Measurements from ENCODE around the gene GRK1.

The GRK1 gene

GRCh38 chr13:113649212-113649611 is 17.8 kb upstream of the GRK1 start:
- no peak for DNase-seq (ENCODE audit: low read depth)
- no peak for TF ChIP-seq CTCF (IDR thresholded peaks at IDR 0.05; ENCODE audit: control insufficient read depth, insufficient read depth, low read depth, low read length, missing control alignments)
- H3K4me3 ChIP-seq (ENCODE audit: control insufficient read depth, low read depth, low read length): no peak overlapping the region

GRCh38 chr13:113650275-113650674 is 16.7 kb upstream of the GRK1 start:
- no peak for TF ChIP-seq CTCF (IDR thresholded peaks at IDR 0.05; ENCODE audit: control insufficient read depth, insufficient read depth, low read depth, low read length, missing control alignments)
- no peak for DNase-seq (ENCODE audit: low read depth)
- no peak overlapping the region for H3K4me3 ChIP-seq (ENCODE audit: control insufficient read depth, low read depth, low read length)

GRCh38 chr13:113650731-113651148 is 16.3 kb upstream of the GRK1 start:
- TF ChIP-seq CTCF (IDR thresholded peaks at IDR 0.05; ENCODE audit: control insufficient read depth, insufficient read depth, low read depth, low read length, missing control alignments): no peak
- DNase-seq (ENCODE audit: low read depth): no peak
- H3K4me3 ChIP-seq (ENCODE audit: control insufficient read depth, low read depth, low read length): no peak overlapping the region

GRCh38 chr13:113651511-113652403 is 15.3 kb upstream of the GRK1 start:
- DNase-seq (ENCODE audit: low read depth): no peak
- no peak overlapping the region for H3K4me3 ChIP-seq (ENCODE audit: control insufficient read depth, low read depth, low read length)
- no peak for TF ChIP-seq CTCF (IDR thresholded peaks at IDR 0.05; ENCODE audit: control insufficient read depth, insufficient read depth, low read depth, low read length, missing control alignments)

GRCh38 chr13:113652404-113653263 is 14.4 kb upstream of the GRK1 start:
- no peak for DNase-seq (ENCODE audit: low read depth)
- TF ChIP-seq CTCF (IDR thresholded peaks at IDR 0.05; ENCODE audit: control insufficient read depth, insufficient read depth, low read depth, low read length, missing control alignments): no peak
- H3K4me3 ChIP-seq (ENCODE audit: control insufficient read depth, low read depth, low read length): no peak overlapping the region

- no peak for DNase-seq (ENCODE audit: low read depth)
- TF ChIP-seq CTCF (IDR thresholded peaks at IDR 0.05; ENCODE audit: control insufficient read depth, insufficient read depth, low read depth, low read length, missing control alignments): no peak
- H3K4me3 ChIP-seq (ENCODE audit: control insufficient read depth, low read depth, low read length): no peak overlapping the region
These were observed 13.5 kb upstream of the GRK1 start for GRCh38 chr13:113653264-113654174.
